GM08714 (cell line): Measurements from ENCODE around the gene EGFR.

ENCODE experiments used
- H3K4me3 ChIP-seq: fragments of 200-500 bp; sonication (Bioruptor generic); 2 replicates; pipeline ENCODE4 v1.5.1; 2014; ENCODE audit warnings: mild to moderate bottlenecking, low read length, inconsistent platforms
- ZNF274 ChIP-seq: IDR thresholded peaks from 2 replicates; pipeline ENCODE4 v1.6.1; 2012; ENCODE audit warnings: mild to moderate bottlenecking, low read depth, low read length

The EGFR gene

DNA sequence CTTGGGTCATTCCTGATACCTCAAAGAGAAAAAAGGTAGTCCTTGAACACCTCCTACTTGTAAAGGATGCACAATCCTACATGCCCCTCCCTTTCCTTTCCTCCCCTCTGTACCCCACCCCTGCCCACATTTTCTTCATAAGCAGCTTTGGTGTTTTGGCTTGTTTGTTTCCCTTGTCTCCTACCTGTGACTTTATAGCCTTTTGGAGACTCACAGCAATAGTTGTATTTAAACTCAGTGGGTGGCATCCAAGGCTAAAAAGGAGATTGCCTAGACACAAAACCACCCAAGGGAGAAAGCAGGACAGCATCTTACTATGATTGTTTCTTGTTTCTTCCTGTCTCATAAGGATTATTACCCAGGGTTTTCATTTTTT is 63.4 kb downstream of the EGFR start:
- H3K4me3 ChIP-seq: no peak overlapping the region
- no peak for TF ChIP-seq ZNF274

DNA sequence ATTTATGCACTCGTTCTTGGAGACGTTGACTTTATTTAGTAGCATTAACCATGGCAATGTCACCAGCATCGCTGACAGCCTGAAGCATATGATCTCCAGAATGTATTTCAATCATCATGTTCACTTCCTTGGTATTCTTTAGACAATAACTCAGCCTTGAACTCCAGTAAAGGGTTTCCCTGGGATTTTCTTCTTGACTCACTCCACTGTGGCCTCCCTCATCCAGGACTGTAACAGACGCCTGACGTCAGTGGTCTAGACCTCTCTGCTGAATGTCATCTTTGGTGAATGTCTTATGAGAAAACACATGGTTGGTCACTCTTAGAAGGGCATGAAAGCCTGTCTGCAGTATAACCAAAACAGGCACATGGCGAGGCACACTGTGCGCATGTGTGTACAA is 64.4 kb downstream of the EGFR start:
- H3K4me3 ChIP-seq: no peak overlapping the region
- TF ChIP-seq ZNF274: no peak

DNA sequence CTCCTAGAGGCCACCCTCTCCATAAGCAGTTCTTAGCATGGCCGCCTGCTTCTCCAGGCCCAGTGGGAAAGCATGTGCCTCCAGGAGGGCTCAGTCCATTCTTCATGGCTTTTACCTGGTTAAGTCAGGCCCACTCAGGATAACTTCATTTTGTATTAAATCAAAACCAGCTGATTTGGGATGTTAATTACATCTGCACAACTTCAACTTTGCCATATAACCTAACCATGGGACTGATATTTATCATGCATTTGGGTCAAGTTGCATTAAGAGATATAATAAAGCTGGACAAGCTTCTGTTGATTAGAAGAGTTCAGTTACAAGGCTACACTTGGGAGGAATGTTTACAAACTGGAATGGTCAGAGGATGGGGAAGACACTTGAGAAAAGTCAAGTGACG is 65.5 kb downstream of the EGFR start:
- TF ChIP-seq ZNF274: no peak
- H3K4me3 ChIP-seq: no peak overlapping the region

DNA sequence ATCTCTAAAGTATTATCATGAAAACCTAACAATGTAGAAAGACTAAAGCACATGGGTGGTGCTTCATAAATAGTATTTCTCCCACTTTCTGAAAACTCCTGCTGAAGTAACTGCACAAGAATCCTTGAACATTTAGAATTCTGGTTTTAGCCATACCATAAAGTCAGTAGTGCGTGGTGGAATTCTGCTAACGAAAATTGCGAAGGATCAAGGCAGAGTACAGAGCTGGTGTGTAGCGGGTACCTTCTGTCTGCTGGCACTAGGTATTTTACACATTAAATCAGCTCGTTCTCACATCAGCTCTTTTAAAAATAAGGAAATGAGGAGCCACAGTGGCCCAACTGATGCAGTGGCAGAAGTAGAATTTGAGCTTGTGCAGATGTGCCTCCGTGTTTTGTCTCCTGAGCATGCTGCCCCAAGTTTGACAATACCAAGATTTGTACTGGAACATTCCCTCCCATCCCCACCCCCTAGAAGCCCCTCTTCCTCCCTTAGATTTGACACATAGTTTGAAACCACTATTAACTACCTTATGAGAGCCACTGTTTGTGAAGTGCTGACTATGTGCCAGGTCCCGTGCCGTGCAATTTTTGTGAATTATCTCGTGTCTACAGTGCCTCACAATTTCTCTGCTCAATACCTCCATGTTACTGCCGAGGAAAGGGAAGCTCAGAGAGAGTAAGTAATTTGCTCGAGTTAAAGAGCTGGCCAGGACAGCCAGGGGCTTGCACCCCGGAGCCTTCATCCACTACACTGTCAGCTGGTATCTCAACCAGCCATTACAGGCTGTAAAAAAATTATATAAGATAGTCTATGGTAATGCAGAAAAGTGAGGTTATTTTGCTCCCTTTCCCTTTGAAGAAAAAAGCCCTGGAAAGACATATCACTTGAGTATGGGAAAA is 66.9 kb downstream of the EGFR start:
- no peak overlapping the region for H3K4me3 ChIP-seq
- TF ChIP-seq ZNF274: no peak

DNA sequence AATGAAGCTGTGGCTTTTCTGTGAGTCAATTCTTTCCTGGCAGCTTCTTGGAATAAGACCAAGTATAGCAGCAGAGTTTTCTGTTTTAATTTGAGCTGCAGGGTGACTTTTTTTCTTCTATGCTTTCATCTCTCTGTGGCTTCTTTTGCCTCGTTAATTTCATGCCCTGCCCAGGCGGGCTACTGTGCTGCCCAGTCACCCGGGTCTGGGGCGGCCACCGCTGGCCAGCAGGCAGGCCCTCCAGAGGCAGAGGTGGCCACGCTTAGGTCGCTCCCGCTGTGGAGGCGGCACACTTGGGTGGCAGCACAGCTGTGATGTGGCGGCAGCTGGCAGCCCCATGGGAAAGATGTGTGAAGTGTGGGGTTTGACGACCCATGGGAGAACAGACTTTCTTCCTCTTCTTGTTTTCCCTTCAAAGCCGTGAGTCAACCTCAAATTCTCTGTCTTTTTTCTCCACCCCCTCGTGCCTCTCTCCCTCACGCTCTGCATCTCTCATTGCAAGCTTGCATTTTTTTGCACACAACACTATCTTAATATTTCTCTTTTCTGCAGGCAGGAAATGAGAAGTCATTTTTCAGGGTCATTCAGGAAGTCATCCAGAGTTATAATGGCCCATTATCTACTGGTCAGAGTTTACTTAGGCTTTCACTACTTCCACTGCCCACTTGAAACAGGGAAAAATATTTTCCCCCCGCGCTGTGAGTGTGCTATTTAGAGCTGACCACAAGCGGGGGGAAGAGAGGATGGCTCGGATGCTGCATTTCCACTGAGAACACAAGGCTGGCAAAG is 67.8 kb downstream of the EGFR start:
- H3K4me3 ChIP-seq: no peak overlapping the region
- TF ChIP-seq ZNF274: no peak

DNA sequence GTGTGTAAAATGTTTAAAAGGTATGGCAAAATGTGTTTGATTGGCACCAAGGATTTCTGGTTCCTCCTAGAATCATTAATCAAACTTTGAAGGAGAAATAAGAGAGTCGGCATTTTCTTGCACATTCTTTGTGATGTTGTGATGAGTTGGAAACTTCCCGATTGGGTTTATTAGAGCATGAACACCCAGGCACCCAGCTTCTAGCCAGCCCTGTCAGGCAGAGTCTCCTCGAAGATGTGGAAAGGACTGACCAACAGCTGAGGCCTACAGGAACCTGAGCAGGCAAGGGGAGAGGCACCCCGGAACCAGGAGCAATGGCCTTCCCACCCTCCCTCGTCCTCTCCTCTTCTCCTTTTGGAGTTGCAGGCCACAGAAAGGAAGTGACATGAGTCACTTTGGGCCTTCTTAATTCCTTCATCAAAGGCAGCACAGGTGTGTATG is 68.7 kb downstream of the EGFR start:
- no peak for TF ChIP-seq ZNF274
- H3K4me3 ChIP-seq: no peak overlapping the region

DNA sequence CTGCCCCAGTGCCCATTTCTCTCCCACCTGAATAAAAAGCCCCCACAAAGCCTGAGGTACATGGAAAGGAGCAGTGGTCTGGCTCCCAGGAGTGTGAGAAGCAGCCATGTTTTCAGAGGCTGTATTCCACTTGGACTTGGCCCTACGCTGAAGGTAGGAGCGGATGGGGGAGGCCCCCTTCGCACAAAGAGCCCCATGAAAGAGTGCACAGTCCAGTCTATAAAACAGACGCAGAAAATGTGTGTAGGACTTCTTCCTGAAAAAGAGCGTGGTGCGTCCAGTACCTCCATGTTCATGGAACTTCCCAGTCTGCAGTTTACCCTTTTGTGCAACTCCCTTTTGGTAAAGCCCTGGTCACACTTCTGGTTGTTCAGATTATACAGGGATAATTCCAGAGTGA is 69.3 kb downstream of the EGFR start:
- no peak for TF ChIP-seq ZNF274
- no peak overlapping the region for H3K4me3 ChIP-seq

DNA sequence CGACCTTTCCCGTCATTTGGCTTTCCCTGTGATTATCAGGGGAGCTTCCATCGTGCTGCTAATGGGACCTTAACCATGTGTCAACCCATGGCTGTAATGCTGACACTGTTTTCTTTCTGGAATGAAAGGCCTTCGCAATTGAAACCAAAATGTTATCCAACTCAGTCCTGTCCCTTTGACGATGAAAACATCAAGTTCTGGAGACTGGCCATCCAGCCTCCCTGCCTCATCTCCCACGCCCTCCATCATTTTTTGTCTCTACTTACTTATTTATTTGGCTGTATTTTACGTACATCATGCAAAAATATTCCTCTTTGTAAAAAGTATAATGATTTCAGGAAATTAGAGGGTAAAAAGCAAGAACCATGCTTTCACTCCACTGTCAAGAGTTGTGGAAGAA is 69.8 kb downstream of the EGFR start:
- no peak for TF ChIP-seq ZNF274
- no peak overlapping the region for H3K4me3 ChIP-seq

DNA sequence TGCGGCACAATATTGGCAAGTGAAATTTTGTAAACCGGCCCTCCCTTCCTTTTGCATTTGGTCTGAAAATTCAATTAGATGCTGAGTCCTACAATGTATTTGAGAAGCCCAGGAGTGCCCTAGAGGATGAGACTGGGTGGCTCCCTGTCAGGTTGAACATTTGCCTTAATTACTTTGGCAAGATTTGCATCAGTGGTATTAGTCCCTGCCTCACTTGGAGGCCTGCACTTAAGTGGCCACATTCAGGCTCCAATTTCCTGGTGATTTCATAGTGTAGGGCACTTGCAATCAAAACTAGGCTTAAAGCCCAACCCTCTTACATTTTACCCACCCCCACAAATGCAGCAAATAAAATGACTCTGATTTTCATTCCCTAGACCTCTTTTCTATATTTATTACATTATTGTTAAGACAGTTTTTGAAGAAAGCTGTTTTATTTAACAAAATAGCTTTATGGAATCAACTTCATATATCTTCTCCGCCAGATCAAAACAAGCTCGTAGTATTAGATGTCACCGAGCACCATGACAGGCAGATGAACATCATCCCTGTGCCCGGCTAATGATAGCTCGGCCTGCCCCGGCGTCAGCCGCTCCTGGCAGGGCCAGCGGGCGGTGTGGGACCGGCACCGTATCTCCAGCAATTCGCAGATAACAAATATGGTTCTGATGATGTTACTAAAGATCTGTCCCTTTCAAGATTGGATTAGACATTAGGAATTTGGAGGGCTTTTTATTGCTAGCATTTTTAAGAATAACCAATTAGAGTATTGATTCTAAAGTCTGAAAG is 73.6 kb downstream of the EGFR start:
- TF ChIP-seq ZNF274: no peak
- no peak overlapping the region for H3K4me3 ChIP-seq

DNA sequence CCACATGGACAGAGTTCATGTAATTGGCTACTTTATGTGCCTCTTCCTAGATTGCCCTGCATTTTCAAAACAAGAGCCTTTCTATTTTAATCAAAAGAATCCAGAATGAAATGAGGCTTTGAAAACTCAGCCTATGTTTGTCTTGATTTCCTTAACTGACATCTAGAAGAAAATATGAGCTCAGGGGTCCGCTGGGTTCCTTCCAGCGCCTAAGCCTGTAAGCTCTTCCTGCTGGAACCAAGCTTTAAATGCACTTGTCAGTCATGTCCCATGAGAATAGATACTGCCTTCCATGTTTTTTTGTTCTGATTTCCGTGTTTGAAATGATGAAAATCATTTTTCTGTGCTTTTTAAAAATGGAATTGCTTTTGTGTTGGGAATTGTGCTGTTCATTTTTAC is 74.2 kb downstream of the EGFR start:
- no peak for TF ChIP-seq ZNF274
- H3K4me3 ChIP-seq: no peak overlapping the region

DNA sequence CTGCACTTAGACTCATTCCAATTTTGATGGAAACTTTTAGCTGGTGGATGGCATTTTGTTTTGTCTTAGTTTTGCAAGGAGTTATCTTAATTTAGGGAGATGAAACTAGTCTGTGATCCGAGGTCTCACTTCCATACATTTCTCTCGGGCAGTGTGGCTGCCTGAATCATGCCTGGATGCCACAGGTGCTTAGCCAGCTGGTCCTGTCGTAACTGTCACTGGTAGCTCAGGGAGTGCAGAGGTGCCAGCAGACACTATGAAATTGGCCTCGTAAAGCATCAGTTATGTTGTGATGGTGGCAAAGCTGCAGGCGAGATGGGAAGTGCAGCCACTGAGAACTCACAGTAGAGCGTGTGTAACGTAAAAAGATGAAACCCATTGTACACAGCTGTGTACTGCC is 74.9 kb downstream of the EGFR start:
- no peak overlapping the region for H3K4me3 ChIP-seq
- TF ChIP-seq ZNF274: no peak

DNA sequence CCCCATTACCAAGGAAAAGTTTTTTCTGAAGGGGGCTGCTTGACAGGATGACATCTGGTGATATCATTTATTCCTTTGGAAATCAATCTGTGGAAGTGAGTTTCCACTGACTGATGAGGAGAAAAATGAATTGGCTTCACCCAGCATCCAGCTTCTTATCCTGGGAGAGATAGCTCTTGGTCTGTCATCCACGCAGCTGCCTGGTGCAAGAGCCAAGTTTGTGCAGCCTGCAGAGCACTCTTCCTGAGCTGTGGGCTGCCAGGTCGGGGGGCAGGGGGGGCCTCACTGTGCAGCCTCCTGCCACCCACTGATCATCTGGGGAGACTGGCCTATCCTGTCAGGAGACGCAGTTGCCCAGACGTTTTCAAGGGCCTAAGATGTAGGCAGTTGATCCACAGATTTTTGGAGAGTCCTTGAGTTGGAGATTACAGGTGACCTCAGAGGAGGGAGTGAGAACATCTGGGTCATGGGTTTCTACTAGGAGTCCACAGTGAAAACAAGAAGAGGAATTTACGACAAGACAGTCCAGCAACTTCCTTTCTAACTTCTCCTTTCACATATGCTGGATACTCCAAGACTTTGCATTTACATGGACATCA is 75.4 kb downstream of the EGFR start:
- no peak for TF ChIP-seq ZNF274
- H3K4me3 ChIP-seq: no peak overlapping the region

DNA sequence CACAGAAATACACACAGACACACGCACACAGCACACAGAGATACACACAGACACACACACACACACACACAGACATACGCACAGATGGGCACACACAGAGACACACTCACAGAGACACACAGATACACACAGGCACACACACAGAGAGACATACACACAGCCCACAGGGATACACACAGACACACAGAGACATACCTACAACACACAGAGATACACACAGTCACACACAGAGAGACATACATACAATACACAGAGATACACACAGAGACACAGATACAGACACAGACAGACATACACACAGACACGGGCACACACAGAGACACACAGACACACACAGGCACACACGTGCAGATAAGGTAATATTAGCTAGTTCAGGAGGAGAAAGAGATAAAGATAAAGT is 76.9 kb downstream of the EGFR start:
- TF ChIP-seq ZNF274: no peak
- no peak overlapping the region for H3K4me3 ChIP-seq

DNA sequence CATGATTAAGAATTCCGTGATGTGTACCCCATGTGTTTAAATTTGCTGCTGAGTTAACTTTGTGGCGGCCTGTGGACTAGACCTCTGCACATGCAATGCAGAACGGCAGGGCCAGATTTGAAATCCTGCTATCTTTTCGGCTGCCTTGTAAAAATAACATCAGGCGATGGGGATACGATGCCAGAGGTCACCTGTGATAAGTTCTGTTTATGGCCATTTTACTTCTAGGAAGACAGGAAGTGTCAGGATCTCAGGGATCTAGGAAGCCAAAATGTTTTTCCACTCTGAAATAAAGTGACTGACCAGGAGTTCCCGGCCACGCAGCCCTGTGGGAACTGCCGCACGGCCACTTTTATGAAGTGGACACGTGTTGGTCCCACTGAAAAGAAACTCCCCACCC is 77.5 kb downstream of the EGFR start:
- H3K4me3 ChIP-seq: no peak overlapping the region
- TF ChIP-seq ZNF274: no peak

DNA sequence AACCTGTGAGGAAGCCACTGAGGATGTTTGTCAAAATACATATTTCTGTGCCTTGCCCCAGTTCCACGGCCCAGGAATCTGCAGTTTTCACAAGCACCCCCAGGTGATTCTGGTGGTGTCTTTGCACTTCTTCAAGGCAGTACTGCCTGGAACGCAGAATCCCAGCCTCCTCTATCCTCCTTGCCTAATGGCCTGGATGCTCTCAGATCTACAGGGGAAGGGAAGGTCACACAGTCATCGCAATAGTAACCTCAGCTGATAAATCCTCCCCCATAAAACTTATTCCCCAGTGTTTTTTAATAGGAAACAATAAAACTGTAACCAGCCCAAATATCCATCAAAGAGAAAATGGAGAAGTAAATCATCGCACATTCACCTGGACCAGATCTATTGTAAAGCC is 78.3 kb downstream of the EGFR start:
- no peak for TF ChIP-seq ZNF274
- no peak overlapping the region for H3K4me3 ChIP-seq
